Measurements from ENCODE around the gene PRM1. TPM values are rescaled to one million over a fixed set of nuclear protein-coding genes. Genes with fewer than 3 reads are reported as not detected.
A peak's percentile ranks its signal among the peaks of the same experiment; 100 is the strongest.

Gene PRM1
- total and polyA plus RNA-seq, 2 of the 8 experiments (the other 6 are each of a cell fraction or from before 2014, with no cell fraction given): 0.54 to 0.82 TPM

- Histone ChIP-seq H2AK5ac (ENCODE audit: low read depth, low read length) (peak overlapping the region; percentile 44; the same call in 1 of the 2 replicates), H3K36me3 (ENCODE audit: control insufficient read depth in 2 of 4, insufficient read depth in 4 of 4, low read length in 3 of 4) (no peaks in the 10 kb centered on the region), H3K9me3 (ENCODE audit: insufficient read depth in 2 of 2, low read depth in 1 of 2, low read length in 1 of 2) (no peaks in the 10 kb centered on the region), H3K27ac (ENCODE audit: low read depth, low read length) (no peak overlapping the region), H2BK20ac (ENCODE audit: low read length) (peak overlapping the region; percentile 93), H2BK120ac (replicated peaks; ENCODE audit: low read depth, low read length) (peak overlapping the region; percentile 79), H2BK5ac (ENCODE audit: low read depth, low read length) (peak overlapping the region; percentile 90; the same call in 1 of the 2 replicates), H3K4me3 (ENCODE audit: extremely low read depth in 1 of 4, insufficient read depth in 2 of 4, low read depth in 3 of 4, low read length in 4 of 4) (no peak overlapping the region), H3K4me2 (ENCODE audit: insufficient read depth in 1 of 2, low read depth in 2 of 2, low read length in 2 of 2) (no peak overlapping the region), H4K91ac (replicated peaks; ENCODE audit: insufficient read length, low read length) (peak overlapping the region; percentile 95), H3K23me2 (ENCODE audit: low read depth, low read length) (no peaks in the 10 kb centered on the region; the same call in 1 of the 2 replicates), H4K5ac (ENCODE audit: insufficient read length, low read depth, low read length) (no peak overlapping the region), H3K14ac (ENCODE audit: insufficient read length) (no peak overlapping the region), H3K79me1 (ENCODE audit: low read depth, low read length) (no peaks in the 10 kb centered on the region), H3K56ac (replicated peaks; ENCODE audit: insufficient read length, low read depth, low read length) (no peak overlapping the region), H3K9ac (replicated peaks in 1 of 4; ENCODE audit: extremely low read depth in 1 of 4, low read depth in 3 of 4, low read length in 3 of 4) (no peak overlapping the region), H3K18ac (ENCODE audit: extremely low read depth, low read length) (peak overlapping the region; percentile 71; the same call in 1 of the 2 replicates), H3K4me1 (replicated peaks in 1 of 4; ENCODE audit: control insufficient read depth in 3 of 4, insufficient read depth in 4 of 4, low read length in 3 of 4) (peaks cover 10 to 24% (median 11%) of the 10 kb centered on the region in 4 experiments), H3K23ac (ENCODE audit: insufficient read length) (no peak overlapping the region), H4K20me1 (replicated peaks in 1 of 2; ENCODE audit: control insufficient read depth in 1 of 2, insufficient read depth in 2 of 2, low read length in 2 of 2) (no peaks in the 10 kb centered on the region), H3K27me3 (replicated peaks in 1 of 4; ENCODE audit: control insufficient read depth in 3 of 4, extremely low read depth in 1 of 4, insufficient read depth in 3 of 4, low read length in 3 of 4) (no peaks in the 10 kb centered on the region), H3K79me2 (ENCODE audit: control insufficient read depth in 1 of 2, insufficient read depth in 2 of 2, low read length in 2 of 2) (no peaks in the 10 kb centered on the region), H4K8ac (ENCODE audit: extremely low read depth, insufficient read depth, low read length) (no peak overlapping the region), H2AFZ (ENCODE audit: low read length) (no peak overlapping the region), H2BK12ac (ENCODE audit: low read depth, low read length) (peak overlapping the region; percentile 69; the same call in 1 of the 2 replicates), H3K4ac (replicated peaks; ENCODE audit: insufficient read length, low read depth, low read length) (no peak overlapping the region), H2BK15ac (ENCODE audit: low read length) (peak overlapping the region; percentile 72; the same call in 1 of the 2 replicates)
- FAIRE-seq (no peak), DNase-seq (ENCODE audit: low read depth in 1 of 2, low spot score in 2 of 2) (no peak)
- ChIA-PET CTCF (ENCODE audit: partially characterized antibody) (interaction anchor here (0.7 to 2.6 kb wide), 6 partner anchors 11 to 79 kb away, joined by 3 to 7 read pairs (median 4); partner anchors contain the start of gene SOCS1), POLR2A (ENCODE audit: partially characterized antibody) (interaction anchor here (0.9 to 1.8 kb wide), 7 partner anchors 11 to 57 kb away, joined by 3 to 6 read pairs (median 4); partner anchors contain the start of gene SOCS1)
- WGBS, 2 experiments (ENCODE audit: extremely low coverage in 1 of 2, insufficient coverage in 1 of 2, insufficient read length in 1 of 2, insufficient replicate concordance in 2 of 2, low coverage in 1 of 2, low lambda C conversion rate in 2 of 2, missing lambda C conversion rate in 1 of 2): 87% methylated on average over 15 of the region's 15 CpGs; no CpG with 5 or more reads in 1 of the 2 experiments
- TF ChIP-seq PHF8 (conservative IDR thresholded peaks at IDR 0.05; ENCODE audit: low read depth, low read length): no peak
- TF ChIP-seq KDM1A (IDR thresholded peaks at IDR 0.05; ENCODE audit: borderline replicate concordance, low read length): 0 out of 2 replicates have a peak, but pooled peaks have one; percentile 17
These were observed 27.6 kb upstream of the PRM1 start for GRCh38 chr16:11308493-11309283.

Data from H1 (cell line).